K562 (cell line): ENCODE measurements around the gene ANKZF1. TPM values are rescaled to one million over a fixed set of nuclear protein-coding genes. Genes with fewer than 3 reads are reported as not detected.

Experiments
- ATAC-seq: fragments of 200-7000 bp; cut with Tn5 transposase; 3 replicates; pipeline ENCODE4 v1.9.1; 2020; ENCODE audit warnings: moderate library complexity
- BruUV-seq: library from RNA; stranded (reverse); fragments of 400-500 nt; replicated peaks from 2 replicates; lab custom pipeline; 2021; lab: Mats Ljungman, UMichigan
- CTCF ChIA-PET: fragments of 300-600 bp; formaldehyde crosslinking; extraction: SDS; loops from one replicate; lab custom pipeline; 2021; ENCODE audit warnings: low intra/inter-chr PET ratio; lab: Yijun Ruan, JAX
- POLR2A ChIA-PET: fragments of 300-600, 350-650 bp; sonication (Branson Sonifier 250); formaldehyde crosslinking; extraction: SDS; loops from one replicate; lab custom pipeline; 2021; ENCODE audit warnings: antibody characterized with exemption, inconsistent platforms; lab: Yijun Ruan, JAX
- DNase-seq, 4 experiments: peaks; one replicate each; pipeline versions ENCODE4 v3.0.0 to v3.0.0-alpha.2; 2011 to 2018; ENCODE audit warnings: low spot score in 3 of 4, mixed read lengths in 3 of 4; ENCODE audit errors: extremely low read depth in 1 of 4
- FAIRE-seq: peaks from 2 replicates; lab custom pipeline; 2011; peaks lifted over from hg19 to GRCh38; lab: Jason Lieb, UNC
- H2AFZ ChIP-seq: 2 replicates; pipeline ENCODE4 v1.6.0; 2011; ENCODE audit warnings: low read depth, low read length, control low read depth, inconsistent platforms
- H3K27ac ChIP-seq: fragments of 200-600 bp; 3 replicates; pipeline ENCODE4 v1.8.0; 2011; ENCODE audit warnings: low read depth, mild to moderate bottlenecking, control low read depth, inconsistent platforms, low read length, moderate library complexity, mixed read lengths; ENCODE audit errors: extremely low read depth
- H3K27me3 ChIP-seq, 2 experiments: fragments of 300-600 bp in 1 of 2; 2 replicates in 1 of 2; 3 replicates in 1 of 2; pipeline versions ENCODE4 v1.6.0 to v1.8.0; 2011; ENCODE audit warnings: inconsistent platforms in 2 of 2, low read length in 2 of 2, mild to moderate bottlenecking in 1 of 2, mixed read lengths in 1 of 2, moderate library complexity in 1 of 2; ENCODE audit not compliant: control insufficient read depth in 2 of 2, insufficient read depth in 2 of 2
- H3K36me3 ChIP-seq: fragments of 300-600 bp; 3 replicates; pipeline ENCODE4 v1.8.0; 2011; ENCODE audit warnings: mild to moderate bottlenecking, low read length, inconsistent platforms; ENCODE audit not compliant: control insufficient read depth, insufficient read depth
- H3K4me1 ChIP-seq, 2 experiments: fragments of 200-600 bp in 1 of 2; replicated peaks in 1 of 2; 2 replicates in 1 of 2; 3 replicates in 1 of 2; pipeline versions ENCODE4 v1.5.1 to v1.8.0; 2011; ENCODE audit warnings: inconsistent platforms in 2 of 2, low read length in 2 of 2, mild to moderate bottlenecking in 1 of 2, mixed read lengths in 1 of 2, moderate library complexity in 1 of 2; ENCODE audit not compliant: control insufficient read depth in 2 of 2, insufficient read depth in 2 of 2
- H3K4me2 ChIP-seq: 2 replicates; pipeline ENCODE4 v1.6.1; 2011; ENCODE audit warnings: low read length, control low read depth, inconsistent platforms, mixed read lengths; ENCODE audit not compliant: insufficient read depth
- H3K4me3 ChIP-seq: fragments of 200-600 bp; sonication (generic), shearing (Covaris generic); 2 replicates; pipeline ENCODE4 v1.5.1; 2016; ENCODE audit warnings: control low read depth, inconsistent platforms
- H3K79me2 ChIP-seq: fragments of 200-600 bp; 3 replicates; pipeline ENCODE4 v1.8.0; 2011; ENCODE audit warnings: low read length, inconsistent platforms; ENCODE audit not compliant: control insufficient read depth, insufficient read depth
- H3K9ac ChIP-seq, 2 experiments: 2 replicates each; pipeline versions ENCODE4 v1.6.0 to v1.6.1; 2011; ENCODE audit warnings: low read depth in 2 of 2, low read length in 2 of 2, control low read depth in 1 of 2, inconsistent platforms in 1 of 2, mild to moderate bottlenecking in 1 of 2, mixed read lengths in 1 of 2; ENCODE audit not compliant: insufficient read depth in 1 of 2
- H3K9me1 ChIP-seq: one replicate; pipeline ENCODE4 v1.6.0; 2011; ENCODE audit warnings: inconsistent platforms, mild to moderate bottlenecking, low read length, moderate library complexity; ENCODE audit not compliant: control insufficient read depth, insufficient read depth
- H3K9me3 ChIP-seq: replicated peaks from 2 replicates; pipeline ENCODE4 v1.5.1; 2011; ENCODE audit warnings: low read depth, low read length, inconsistent platforms; ENCODE audit not compliant: control insufficient read depth, insufficient read depth
- H4K20me1 ChIP-seq: replicated peaks from 2 replicates; pipeline ENCODE4 v1.6.1; 2011; ENCODE audit warnings: low read length, inconsistent platforms, mixed read lengths; ENCODE audit not compliant: control insufficient read depth, insufficient read depth
- CBFA2T3 ChIP-seq: fragments of 450-650 bp; IDR thresholded peaks from 2 replicates; pipeline ENCODE4 v1.6.1; 2017
- ELF1 ChIP-seq: fragments of 200-800 bp; sonication (Bioruptor generic); IDR thresholded peaks from 2 replicates; pipeline ENCODE4 v1.6.1; 2016; ENCODE audit warnings: missing genetic modification characterization, missing compliant biosample characterization
- HEY1 ChIP-seq: fragments of 250-450 bp; sonication (Bioruptor Pico); IDR thresholded peaks from 2 replicates; pipeline ENCODE4 v1.5.0; 2020; ENCODE audit warnings: mild to moderate bottlenecking, moderate library complexity, borderline replicate concordance
- NUFIP1 ChIP-seq: fragments of 450-650 bp; IDR thresholded peaks from 2 replicates; pipeline ENCODE4 v1.6.1; 2018; ENCODE audit not compliant: partially characterized antibody
- PPARD ChIP-seq: fragments of 250-450 bp; sonication (Bioruptor Pico); IDR thresholded peaks from 2 replicates; pipeline ENCODE4 v1.8.0; 2022; ENCODE audit warnings: inconsistent platforms, mild to moderate bottlenecking, moderate library complexity
- SIN3B ChIP-seq: fragments of 450-650 bp; IDR thresholded peaks from 2 replicates; pipeline ENCODE4 v1.6.1; 2017; ENCODE audit warnings: low read depth, mild to moderate bottlenecking, moderate library complexity
- SIRT6 ChIP-seq: IDR thresholded peaks from one replicate; pipeline ENCODE4 v1.6.1; 2012; ENCODE audit warnings: low read depth, mild to moderate bottlenecking, control low read depth, inconsistent platforms, low read length, moderate library complexity
- SNRNP70 ChIP-seq: fragments of 200-400 bp; formaldehyde crosslinking; optimal IDR thresholded peaks from 2 replicates; pipeline ENCODE3; 2017; ENCODE audit warnings: low read depth, low read length
- ZNF316 ChIP-seq: fragments of 450-650 bp; IDR thresholded peaks from 2 replicates; pipeline ENCODE4 v1.6.1; 2016
- WGBS: fragments of 100-300 bp; shearing (Covaris generic); methylation state at CpG from one replicate; pipeline ENCODE4 v1.1.6; 2016; ENCODE audit warnings: low coverage, mixed read lengths; ENCODE audit not compliant: insufficient coverage; ENCODE audit errors: missing lambda C conversion rate; 5-methylcytosine and 5-hydroxymethylcytosine counted together
- in situ Hi-C: fragments of 300-500 bp; cut with MboI; formaldehyde crosslinking; loops from 4 replicates; pipeline ENCODE4 v1.15.0; 2018; ENCODE audit warnings: inconsistent platforms, mixed read lengths
- intact Hi-C: fragments of 100-400 bp; cut with micrococcal nuclease; formaldehyde crosslinking; loops from 2 replicates; pipeline ENCODE4 v1.14.2; 2022
- polyA plus RNA-seq, 8 experiments: library from polyadenylated mRNA; depleted of rRNA in 4 of 8; stranded (reverse) in 5 of 8; unstranded in 3 of 8; fragments of >200 nt; fragmentation: Nextera tagmentation in 2 of 8; fragmentation: Illumina TruSeq in 1 of 8; extraction: Ambion mirVana in 2 of 8; extraction: Trizol in 1 of 8; gene quantifications; 2 replicates each; pipeline versions ENCODE4 v1.2.1 to v1.2.3, GENCODE V29; 2011 to 2014; ENCODE audit warnings: inconsistent platforms in 1 of 8, missing spikeins in 1 of 8
- total RNA-seq, 7 experiments: library from RNA; depleted of rRNA in 6 of 7; stranded (reverse); fragments of >200 nt in 6 of 7; fragmentation: Illumina TruSeq in 2 of 7; extraction: Trizol in 2 of 7; gene quantifications; 2 replicates each; pipeline versions ENCODE4 v1.2.1 to v1.2.3, GENCODE V29; 2011 to 2021; ENCODE audit warnings: low replicate concordance in 1 of 7

The ANKZF1 gene
- total and polyA plus RNA-seq, 9 of the 15 experiments (the other 6 are each of a cell fraction or from before 2014, with no cell fraction given) = 3.1 to 60.6 (median 31.0) TPM

- peaks cover 24% of the 10 kb centered on the region; the same call in 2 of the 3 replicates for H3K36me3 ChIP-seq
- FAIRE-seq (no peak), DNase-seq (no peak), ATAC-seq (no peak)
- POLR2A ChIA-PET = interaction anchor here (1.0 kb wide), 1 partner anchor 28 kb away, joined by 3 read pairs; the partner anchor contains the start of gene CNPPD1
- 83% methylated on average over 6 of the region's 7 CpGs for WGBS
- no peak overlapping the region for H3K4me3 ChIP-seq
- no peaks in the 10 kb centered on the region for H3K27me3 ChIP-seq
- peaks cover 16 to 17% of the 10 kb centered on the region in 2 experiments; a peak in 4 of 5 replicates for H3K4me1 ChIP-seq
- H3K9me1 ChIP-seq = no peaks in the 10 kb centered on the region
- no TSS peak for BruUV-seq
- H3K27ac ChIP-seq = no peak overlapping the region
- no peak overlapping the region for H2AFZ ChIP-seq
- intact Hi-C loops = no loop called here
- in situ Hi-C loops = loop anchor here (5.0 kb wide), 1 partner anchor 32 kb away; the partner anchor contains the start of gene SLC23A3
- H3K9ac ChIP-seq = no peak overlapping the region
- no peak overlapping the region for H3K4me2 ChIP-seq
- H3K79me2 ChIP-seq = no peaks in the 10 kb centered on the region
- 0 out of 2 replicates have a peak, but pooled peaks cover 2% of the 10 kb centered on the region for H3K9me3 ChIP-seq
- H4K20me1 ChIP-seq = peaks cover 11% of the 10 kb centered on the region; the same call in 1 of the 2 replicates
- TF ChIP-seq PPARD (CRISPR knock-in tag) = no peak
- no peak for TF ChIP-seq ELF1 (tag)
- no peak for TF ChIP-seq CBFA2T3
- no peak for TF ChIP-seq NUFIP1
- TF ChIP-seq HEY1 (CRISPR knock-in tag) = no peak
- TF ChIP-seq ZNF316 = peak; percentile 69
- no peak for TF ChIP-seq SNRNP70
- TF ChIP-seq SIRT6 = no peak
- no peak for TF ChIP-seq SIN3B
- CTCF ChIA-PET = no interaction called here
Observed at GRCh38 chr2:219204425-219205164, 25.0 kb upstream of the ANKZF1 start.
